Cardiac muscle cell (in vitro differentiated cells and primary cell): ENCODE data around the gene TRAP1. TPM values are rescaled to one million over a fixed set of nuclear protein-coding genes. Genes with fewer than 3 reads are reported as not detected.
A peak's percentile ranks its signal among the peaks of the same experiment; 100 is the strongest.

Experiments used
- DNase-seq, 2 donors: peaks; one replicate each; pipeline versions ENCODE4 v3.0.0 to v3.0.0-alpha.2; 2010 to 2017; ENCODE audit warnings: low read depth in 1 of 2, low spot score in 1 of 2
- H3K27ac ChIP-seq: fragments of 200-600 bp; sonication (generic); 2 replicates; pipeline ENCODE4 v1.5.1; 2016
- H3K27me3 ChIP-seq: fragments of 200-600 bp; sonication (generic); 2 replicates; pipeline ENCODE4 v1.6.0; 2016; ENCODE audit warnings: control low read depth
- H3K36me3 ChIP-seq: fragments of 200-600 bp; sonication (generic); 2 replicates; pipeline ENCODE4 v1.5.1; 2016; ENCODE audit warnings: control low read depth
- H3K4me1 ChIP-seq: fragments of 200-600 bp; sonication (generic); 2 replicates; pipeline ENCODE4 v1.8.1; 2017; ENCODE audit warnings: low read depth, mild to moderate bottlenecking, mixed run types
- H3K4me3 ChIP-seq: fragments of 200-600 bp; sonication (generic); 2 replicates; pipeline ENCODE4 v1.5.1; 2016; ENCODE audit warnings: mild to moderate bottlenecking
- H3K9me3 ChIP-seq: fragments of 200-600 bp; sonication (generic); 2 replicates; pipeline ENCODE4 v1.5.1; 2017; ENCODE audit warnings: low read depth, mild to moderate bottlenecking, control low read depth
- CTCF ChIP-seq: IDR thresholded peaks from 2 replicates; pipeline ENCODE4 v1.5.1; 2012; ENCODE audit warnings: low read depth, mild to moderate bottlenecking, low read length
- polyA plus RNA-seq: library from polyadenylated mRNA; unstranded; fragments of >200 nt; fragmentation: Nextera tagmentation; extraction: Ambion mirVana; gene quantifications from 2 replicates; pipeline ENCODE4 v1.2.1, GENCODE V29; 2016
- total RNA-seq: library from RNA; depleted of rRNA; stranded (reverse); fragments of >200 nt; gene quantifications from 2 replicates; pipeline ENCODE4 v1.2.3, GENCODE V29; 2016

Gene TRAP1
- total and polyA plus RNA-seq, 2 experiments from 2014 or later = 157 to 164 TPM

- Histone ChIP-seq H3K9me3 (no peaks in the 10 kb centered on the region), H3K36me3 (peaks cover 41% of the 10 kb centered on the region), H3K4me3 (no peak overlapping the region), H3K27ac (no peak overlapping the region), H3K27me3 (no peaks in the 10 kb centered on the region), H3K4me1 (no peaks in the 10 kb centered on the region)
- no peak for DNase-seq
- TF ChIP-seq CTCF = no peak
Observed at GRCh38 chr16:3727806-3728381, 10.6 kb upstream of the TRAP1 start.

GRCh38 chr16:3726021-3726687 is 8.8 kb upstream of the TRAP1 start:
- peaks cover 30% of the 10 kb centered on the region for H3K36me3 ChIP-seq
- DNase-seq = no peak
- peak overlapping the region; percentile 21 for H3K27ac ChIP-seq
- no peak overlapping the region for H3K4me3 ChIP-seq
- TF ChIP-seq CTCF = no peak
- no peaks in the 10 kb centered on the region for H3K4me1 ChIP-seq
- H3K27me3 ChIP-seq = no peaks in the 10 kb centered on the region
- no peaks in the 10 kb centered on the region for H3K9me3 ChIP-seq

GRCh38 chr16:3725276-3725675 is 8.0 kb upstream of the TRAP1 start:
- Histone ChIP-seq H3K27ac (peak overlapping the region; percentile 21), H3K36me3 (peaks cover 24% of the 10 kb centered on the region), H3K9me3 (no peaks in the 10 kb centered on the region), H3K27me3 (no peaks in the 10 kb centered on the region), H3K4me3 (no peak overlapping the region), H3K4me1 (no peaks in the 10 kb centered on the region)
- TF ChIP-seq CTCF = no peak
- DNase-seq = no peak

- H3K4me3 ChIP-seq = no peak overlapping the region
- no peak overlapping the region for H3K27ac ChIP-seq
- no peaks in the 10 kb centered on the region for H3K4me1 ChIP-seq
- H3K36me3 ChIP-seq = peaks cover 4% of the 10 kb centered on the region
- no peak for DNase-seq
- H3K9me3 ChIP-seq = no peaks in the 10 kb centered on the region
- no peak for TF ChIP-seq CTCF
- H3K27me3 ChIP-seq = no peaks in the 10 kb centered on the region
Observed at GRCh38 chr16:3722508-3722907, 5.2 kb upstream of the TRAP1 start.

- no peak for DNase-seq
- Histone ChIP-seq H3K36me3 (no peaks in the 10 kb centered on the region), H3K9me3 (no peaks in the 10 kb centered on the region), H3K27me3 (no peaks in the 10 kb centered on the region), H3K27ac (no peak overlapping the region), H3K4me3 (no peak overlapping the region), H3K4me1 (no peaks in the 10 kb centered on the region)
- no peak for TF ChIP-seq CTCF
Observed at GRCh38 chr16:3720418-3720817, 3.1 kb upstream of the TRAP1 start.
